Hepatocyte (in vitro differentiated cells): ENCODE results near the gene TBL1Y.

Experiments used
- EZH2 ChIP-seq: fragments of 200-600 bp; sonication (generic); IDR thresholded peaks from 2 replicates; pipeline ENCODE4 v1.6.1; 2016; ENCODE audit warnings: antibody characterized with exemption, mild to moderate bottlenecking, borderline replicate concordance
- EZH2phosphoT487 ChIP-seq: fragments of 200-600 bp; sonication (generic); IDR thresholded peaks from one replicate; pipeline ENCODE4 v1.6.1; 2018; ENCODE audit warnings: antibody characterized with exemption, mild to moderate bottlenecking, low read depth, moderate library complexity; ENCODE audit not compliant: unreplicated experiment, severe bottlenecking
- TF ChIP-seq, protein P1 (sequence below): fragments of 200-600 bp; sonication (generic); IDR thresholded peaks from 2 replicates; pipeline ENCODE4 v1.5.1; 2016; ENCODE audit warnings: antibody characterized with exemption, mild to moderate bottlenecking; ENCODE audit not compliant: poor library complexity

DNA sequence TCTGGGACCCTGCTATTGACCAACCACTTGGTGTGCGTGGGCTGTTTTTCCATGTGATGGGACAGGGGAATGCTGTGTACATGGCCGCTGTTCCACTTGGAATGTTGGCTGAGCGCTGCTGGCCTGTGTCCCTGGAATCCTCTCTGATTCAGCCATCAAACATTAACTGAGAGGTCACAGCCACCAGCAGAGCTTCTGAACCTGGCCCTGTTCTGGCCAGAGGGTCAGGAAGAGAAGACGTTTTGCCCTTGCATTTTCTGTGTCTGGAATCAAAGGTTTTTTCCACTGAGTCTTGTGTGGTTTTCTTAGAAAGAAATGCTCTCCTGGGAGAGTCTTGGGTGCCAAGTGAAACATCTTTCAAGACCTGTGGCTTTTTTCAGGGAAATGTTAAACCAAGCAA, 85.5 kb downstream of the TBL1Y start:
- TF ChIP-seq, protein P1, sequence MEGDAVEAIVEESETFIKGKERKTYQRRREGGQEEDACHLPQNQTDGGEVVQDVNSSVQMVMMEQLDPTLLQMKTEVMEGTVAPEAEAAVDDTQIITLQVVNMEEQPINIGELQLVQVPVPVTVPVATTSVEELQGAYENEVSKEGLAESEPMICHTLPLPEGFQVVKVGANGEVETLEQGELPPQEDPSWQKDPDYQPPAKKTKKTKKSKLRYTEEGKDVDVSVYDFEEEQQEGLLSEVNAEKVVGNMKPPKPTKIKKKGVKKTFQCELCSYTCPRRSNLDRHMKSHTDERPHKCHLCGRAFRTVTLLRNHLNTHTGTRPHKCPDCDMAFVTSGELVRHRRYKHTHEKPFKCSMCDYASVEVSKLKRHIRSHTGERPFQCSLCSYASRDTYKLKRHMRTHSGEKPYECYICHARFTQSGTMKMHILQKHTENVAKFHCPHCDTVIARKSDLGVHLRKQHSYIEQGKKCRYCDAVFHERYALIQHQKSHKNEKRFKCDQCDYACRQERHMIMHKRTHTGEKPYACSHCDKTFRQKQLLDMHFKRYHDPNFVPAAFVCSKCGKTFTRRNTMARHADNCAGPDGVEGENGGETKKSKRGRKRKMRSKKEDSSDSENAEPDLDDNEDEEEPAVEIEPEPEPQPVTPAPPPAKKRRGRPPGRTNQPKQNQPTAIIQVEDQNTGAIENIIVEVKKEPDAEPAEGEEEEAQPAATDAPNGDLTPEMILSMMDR = no peak
- TF ChIP-seq EZH2 (no peak), EZH2phosphoT487 (no peak)
